T-helper 2 cell (primary cell): Measurements from ENCODE around the gene UNC13C.
A peak's percentile ranks its signal among the peaks of the same experiment; 100 is the strongest.
"Not testable (repeated sequence)": the region's sequence is repeated elsewhere in the genome, so short reads cannot be mapped to it uniquely, and the experiment has no call there.

Experiments used
- DNase-seq, 5 experiments: peaks; one replicate each; pipeline versions ENCODE4 v3.0.0 to v3.0.0-alpha.2; 2012 to 2022

The UNC13C gene

GRCh38 chr15:54307252-54307902, 329.1 kb downstream of the UNC13C start:
- DNase-seq = peak in 1 of 5 experiments; percentile 1

DNA sequence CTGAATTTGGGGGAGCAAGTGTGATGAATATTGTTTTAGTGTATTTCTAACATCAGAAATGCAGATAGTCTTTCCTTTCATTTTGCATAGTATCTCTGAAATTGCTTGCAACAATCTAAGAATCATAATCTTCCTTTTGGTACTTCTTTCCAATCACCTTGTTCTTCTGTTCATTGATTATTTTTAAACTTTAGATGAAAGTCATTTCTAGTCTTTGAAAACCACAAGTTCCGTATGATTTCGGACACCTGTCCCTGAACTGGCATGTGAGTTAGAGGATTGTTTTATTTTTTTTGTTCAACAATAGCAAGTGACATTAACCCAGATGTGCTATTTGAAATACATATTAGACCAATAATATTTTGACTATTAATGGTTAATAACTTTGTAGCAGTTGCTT, 329.7 kb downstream of the UNC13C start:
- no peak for DNase-seq

DNA sequence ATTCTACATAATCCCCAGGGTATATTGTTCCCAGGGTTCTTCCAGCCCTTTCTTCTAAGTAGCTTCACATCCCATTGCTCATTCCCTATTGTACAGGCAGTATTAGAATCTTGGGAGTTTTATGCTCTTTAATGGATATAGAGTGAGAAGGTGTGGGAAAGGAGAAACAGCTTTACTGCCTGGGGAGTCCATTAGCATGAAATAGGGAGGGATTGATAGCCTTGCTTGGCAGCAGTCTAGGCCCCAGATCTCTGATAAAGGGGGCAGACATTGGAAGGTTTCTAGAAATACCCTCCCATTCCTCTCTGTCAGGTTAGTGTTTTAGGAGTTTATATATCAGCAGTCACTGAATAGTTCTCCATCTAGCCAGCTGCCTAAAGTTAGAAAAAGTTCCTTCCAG, 334.3 kb downstream of the UNC13C start:
- no peak for DNase-seq

DNA sequence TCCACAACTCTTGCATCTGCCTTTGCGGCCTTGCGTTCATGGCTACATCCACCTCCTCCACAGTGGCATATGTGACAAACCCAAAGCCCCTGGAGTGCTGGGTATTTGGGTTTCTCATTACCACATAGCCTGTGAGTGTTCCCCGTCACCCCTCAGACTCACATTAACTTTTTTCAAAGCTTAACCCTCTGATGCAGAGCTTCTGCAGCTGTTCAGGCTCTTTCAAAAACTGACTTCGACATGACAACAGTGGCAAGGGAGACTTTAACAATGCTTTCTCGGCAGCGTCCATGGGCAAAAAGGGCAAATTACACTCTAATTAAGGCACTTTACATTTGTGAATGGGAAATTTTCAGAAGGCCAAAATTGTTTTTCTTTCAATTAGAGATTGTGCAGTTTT, 343.2 kb downstream of the UNC13C start:
- DNase-seq = no peak

- DNase-seq = no peak
These were observed 344.1 kb downstream of the UNC13C start for GRCh38 chr15:54322341-54322740.

DNA sequence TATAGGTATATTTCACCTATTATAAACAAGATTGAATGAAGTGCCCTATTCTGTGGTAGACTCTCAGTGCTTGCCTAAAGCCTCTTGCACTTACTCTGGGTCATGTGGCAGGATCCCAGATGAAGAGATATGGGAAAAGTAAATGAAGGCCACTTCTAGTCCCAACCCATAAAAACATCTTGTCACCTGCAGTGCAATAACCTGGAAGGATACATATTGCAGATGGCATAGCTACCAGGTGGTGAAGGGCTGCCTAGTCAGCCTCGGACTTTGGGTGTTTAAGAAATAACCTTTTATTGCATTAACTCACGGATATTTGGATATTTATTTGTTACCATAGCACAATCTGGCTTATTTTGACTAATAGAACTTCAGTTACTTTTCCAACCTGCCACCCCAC, 367.1 kb downstream of the UNC13C start:
- DNase-seq = no peak

DNA sequence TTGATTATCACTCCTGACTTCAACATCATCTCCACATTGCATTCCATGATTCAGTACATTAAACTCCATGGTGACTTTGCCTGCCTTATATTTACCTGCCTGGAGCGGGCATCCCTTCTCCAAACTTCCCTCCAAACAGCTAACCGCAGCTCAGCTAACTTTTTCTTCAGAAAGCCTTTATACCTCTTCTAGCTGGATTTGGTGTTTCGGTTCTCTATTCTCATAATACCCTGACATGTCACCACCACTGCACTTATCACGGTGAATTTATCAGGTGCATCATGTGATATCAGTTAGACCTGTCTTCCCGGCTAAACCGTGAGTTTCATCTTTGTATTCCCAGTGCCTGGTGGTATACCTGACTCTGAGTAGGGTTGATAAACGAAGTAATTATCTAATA, 367.6 kb downstream of the UNC13C start:
- DNase-seq = no peak

DNA sequence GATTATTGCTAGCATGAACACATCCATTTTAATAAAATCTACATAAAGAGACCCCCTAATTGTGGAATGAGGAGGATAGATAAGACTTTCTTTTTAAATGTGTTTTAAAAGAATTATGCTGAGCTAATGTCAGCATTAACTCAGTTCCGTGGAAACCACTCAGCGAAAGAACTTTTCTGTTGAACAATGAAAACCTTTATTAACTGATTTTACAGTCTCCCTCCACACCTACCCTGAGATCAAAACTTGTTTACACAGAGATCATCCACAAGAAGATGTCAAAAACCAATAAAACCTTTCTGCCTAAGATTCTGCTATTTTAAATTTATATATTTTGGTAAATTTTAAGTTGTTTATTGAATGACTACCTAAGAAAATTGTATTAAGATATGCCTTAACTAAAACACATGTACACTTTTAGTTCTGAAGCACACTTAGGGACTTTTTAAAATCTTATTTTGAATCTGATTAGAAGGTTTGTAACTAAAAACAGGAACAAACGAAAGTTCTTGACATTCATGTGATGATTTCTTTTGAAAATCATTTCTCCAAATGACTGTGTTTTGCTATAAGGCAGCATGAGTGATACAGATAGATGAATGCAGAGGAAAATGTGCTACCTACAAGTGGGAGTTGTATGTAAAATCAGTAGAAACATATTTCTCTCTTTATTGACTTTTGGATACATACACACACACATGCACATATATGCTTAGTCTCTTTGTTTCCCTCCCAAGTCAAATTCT, 369.0 kb downstream of the UNC13C start:
- peak in 1 of 5 experiments; percentile 58 for DNase-seq

DNA sequence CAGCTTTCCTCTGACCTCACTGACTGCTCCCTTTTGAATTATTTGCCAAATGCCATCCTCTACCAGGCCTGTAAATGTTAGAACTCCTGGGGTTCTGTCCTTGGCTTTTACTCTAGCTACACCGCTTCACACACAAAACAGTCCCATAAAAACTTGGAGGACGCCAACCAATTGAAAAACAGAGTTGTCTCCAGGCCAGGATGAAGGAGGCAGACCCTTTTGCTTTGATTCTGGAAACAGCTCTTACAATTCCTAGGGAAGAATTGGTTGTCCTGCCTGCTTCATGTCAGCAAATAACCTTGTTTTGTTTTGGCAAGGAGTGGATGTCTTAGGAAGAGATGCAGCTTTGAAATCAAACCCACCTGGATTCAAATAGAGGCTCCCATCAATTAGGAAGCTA, 375.5 kb downstream of the UNC13C start:
- no peak for DNase-seq

- no peak for DNase-seq
These were observed 376.1 kb downstream of the UNC13C start for GRCh38 chr15:54354341-54354740.

GRCh38 chr15:54364961-54365360, 386.7 kb downstream of the UNC13C start:
- DNase-seq = no peak

GRCh38 chr15:54373332-54373731, 395.1 kb downstream of the UNC13C start:
- no peak for DNase-seq

DNA sequence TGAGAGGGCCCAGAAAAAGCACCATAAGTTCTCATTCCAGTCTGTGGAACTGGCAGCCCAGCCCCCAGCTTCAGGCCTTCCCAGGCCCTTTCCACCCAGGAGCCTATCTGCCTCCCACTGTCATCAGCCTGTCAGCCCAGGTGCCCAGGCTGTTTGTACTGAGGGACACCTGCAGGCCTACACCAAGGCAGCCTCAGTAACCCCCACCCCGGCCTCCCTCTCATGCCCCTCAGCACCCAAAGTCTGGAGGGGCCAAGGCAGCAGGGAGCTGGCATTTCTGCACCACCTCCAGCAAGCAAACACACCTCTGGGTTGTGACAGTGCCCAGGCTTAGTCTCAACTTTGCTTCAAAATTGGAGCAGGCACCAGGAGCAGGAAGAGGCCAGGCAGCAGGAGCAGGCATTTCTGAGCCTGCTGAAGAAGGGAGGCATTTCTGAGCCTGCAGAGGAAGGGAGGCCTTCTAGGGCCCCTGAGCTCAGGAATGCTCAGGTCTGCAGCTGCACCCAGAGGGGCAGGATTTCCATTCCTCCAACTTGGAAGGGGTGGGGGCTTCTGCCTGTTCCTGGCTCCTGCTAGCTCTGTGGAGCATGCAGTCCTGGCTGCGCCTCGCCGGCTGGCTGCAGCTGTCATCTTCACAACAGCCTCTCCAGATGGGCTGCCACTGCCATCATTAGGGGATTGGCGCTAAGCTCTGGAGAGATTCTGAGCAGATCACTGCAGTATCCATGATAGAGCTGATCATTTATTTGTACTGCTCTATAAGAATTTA, 396.1 kb downstream of the UNC13C start:
- no peak for DNase-seq

DNA sequence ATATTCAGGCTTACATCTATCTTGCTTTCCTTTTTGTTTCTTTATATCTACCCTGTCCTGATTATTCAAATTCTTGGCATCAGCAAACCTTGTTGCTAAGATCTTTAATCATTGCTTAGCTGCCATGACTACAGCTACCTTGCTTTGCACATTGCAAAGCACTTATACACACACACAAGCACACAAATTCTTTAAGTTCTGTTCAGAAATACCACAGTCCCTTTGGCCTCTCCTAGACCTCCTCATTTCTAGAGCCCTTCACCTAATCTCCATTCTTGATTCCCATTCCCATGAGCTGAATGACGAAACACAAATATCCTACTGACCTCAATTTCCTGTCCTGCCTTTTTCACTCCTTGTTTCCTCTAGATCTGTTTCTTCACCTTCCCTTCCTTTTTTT, 409.6 kb downstream of the UNC13C start:
- no peak for DNase-seq

- DNase-seq = no peak
These were observed 410.5 kb downstream of the UNC13C start for GRCh38 chr15:54388746-54389145.

DNA sequence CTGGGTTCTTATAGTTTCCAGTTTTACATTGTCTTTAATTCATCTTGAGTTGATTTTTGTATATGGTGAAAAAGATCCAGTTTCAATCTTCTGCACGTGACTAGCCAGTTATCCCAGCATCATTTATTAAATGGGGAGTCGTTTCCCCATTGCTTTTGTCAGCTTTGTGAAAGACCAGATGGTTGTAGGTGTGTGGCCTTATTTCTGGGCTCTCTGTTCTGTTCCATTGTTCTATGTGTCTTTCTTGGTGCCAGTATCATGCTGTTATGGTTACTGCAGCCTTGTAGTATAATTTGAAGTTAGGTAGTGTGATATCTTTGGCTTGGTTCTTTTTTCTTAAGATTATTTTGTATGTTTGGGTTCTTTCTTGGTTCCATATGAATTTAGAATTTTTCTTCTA, 432.2 kb downstream of the UNC13C start:
- DNase-seq = no peak

DNA sequence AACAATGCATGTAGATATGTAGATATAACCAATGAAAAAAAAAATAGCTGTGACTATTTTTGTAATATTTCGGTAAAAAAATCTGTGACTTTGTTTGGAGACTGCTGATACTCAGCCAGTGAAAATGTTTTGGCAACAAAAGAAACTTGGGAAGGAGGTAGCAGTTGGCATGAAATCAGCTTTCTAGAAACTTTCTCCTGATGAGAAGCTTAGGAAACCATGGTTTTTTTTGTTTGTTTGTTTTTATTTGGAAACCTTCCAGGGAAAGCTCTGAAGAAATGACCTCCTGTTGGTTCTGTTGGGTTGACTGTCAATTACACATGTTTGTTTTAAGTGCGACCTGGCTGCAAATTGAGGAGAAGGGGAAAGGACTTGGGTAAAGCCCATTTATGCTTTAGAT, 445.9 kb downstream of the UNC13C start:
- no peak for DNase-seq

DNA sequence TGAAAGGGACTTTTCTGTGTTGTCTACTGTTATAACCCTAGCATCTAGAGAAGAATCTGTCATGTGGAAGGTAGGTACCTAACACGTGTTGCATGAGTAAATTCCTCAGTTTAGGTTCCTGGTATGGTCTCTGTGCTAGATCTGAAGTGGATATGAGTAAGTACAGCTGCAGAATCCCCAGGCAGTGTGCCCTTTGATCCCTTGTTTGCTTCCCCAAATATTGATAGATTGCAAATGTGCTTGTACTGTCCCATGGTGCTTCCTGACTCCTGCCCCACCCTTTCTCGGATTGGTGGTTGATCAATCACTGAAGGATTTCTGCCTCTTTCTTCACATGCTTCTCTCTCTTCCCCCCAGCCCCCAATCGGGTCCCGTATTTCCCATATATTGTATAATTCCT, 450.4 kb downstream of the UNC13C start:
- no peak for DNase-seq

DNA sequence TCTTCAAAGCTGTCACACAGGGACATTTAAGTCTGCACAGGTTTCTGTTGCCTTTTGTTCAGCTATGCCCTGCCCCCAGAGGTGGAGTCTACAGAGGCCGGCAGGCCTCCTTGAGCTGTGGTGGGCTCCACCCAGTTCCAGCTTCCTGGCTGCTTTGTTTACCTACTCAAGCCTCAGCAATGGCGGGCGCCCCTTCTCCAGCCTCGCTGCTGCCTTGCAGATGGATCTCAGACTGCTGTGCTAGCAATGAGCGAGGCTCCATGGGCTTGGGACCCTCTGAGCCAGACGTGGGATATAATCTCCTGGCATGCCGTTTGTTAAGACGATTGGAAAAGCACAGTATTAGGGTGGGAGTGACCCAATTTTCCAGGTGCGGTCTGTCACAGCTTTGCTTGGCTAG, 472.0 kb downstream of the UNC13C start:
- DNase-seq = not testable (repeated sequence)

- DNase-seq = no peak
These were observed 478.2 kb downstream of the UNC13C start for GRCh38 chr15:54456413-54456812.

DNA sequence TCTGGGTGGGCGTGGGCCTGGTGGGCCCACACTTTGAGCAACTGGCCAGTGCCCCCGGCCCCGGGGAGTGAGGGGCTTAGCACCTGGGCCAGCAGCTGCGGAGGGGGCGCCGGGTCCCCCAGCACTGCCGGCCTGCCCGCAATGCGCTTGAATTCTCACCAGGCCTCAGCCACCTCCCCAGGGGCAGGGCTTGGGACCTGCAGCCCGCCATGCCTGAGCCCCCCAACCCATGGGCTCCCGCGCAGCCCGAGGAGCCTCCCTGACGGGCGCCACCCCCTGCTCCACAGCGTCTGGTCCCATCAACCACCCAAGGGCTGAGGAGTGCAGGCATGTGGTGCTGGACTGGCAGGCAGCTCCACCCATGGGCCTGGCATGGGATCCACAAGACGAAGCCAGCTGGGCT, 484.3 kb downstream of the UNC13C start:
- DNase-seq = no peak

- no peak for DNase-seq
These were observed 503.6 kb downstream of the UNC13C start for GRCh38 chr15:54481819-54482218.

- DNase-seq = no peak
These were observed 504.0 kb downstream of the UNC13C start for GRCh38 chr15:54482251-54482650.

DNA sequence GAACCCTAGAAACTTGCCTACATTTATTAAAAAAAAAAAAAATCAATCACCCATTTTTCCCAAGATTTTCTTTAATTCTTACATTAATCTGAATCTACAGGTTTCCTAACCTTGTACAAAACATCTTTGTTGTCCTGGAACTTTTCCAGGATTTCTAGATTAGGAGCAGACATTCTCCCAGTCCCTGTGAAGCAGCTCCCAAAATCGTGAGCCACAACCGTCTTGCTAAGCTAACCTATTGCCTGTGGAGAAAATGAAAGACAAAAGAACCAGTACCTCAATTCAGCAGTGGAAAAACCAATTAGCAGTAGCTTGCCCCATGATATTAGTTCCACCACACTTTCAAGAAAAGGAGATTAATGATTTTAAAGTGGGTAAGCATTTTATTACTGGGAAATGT, 522.1 kb downstream of the UNC13C start:
- no peak for DNase-seq
